ENCODE data around the gene CEP68.

Gene CEP68

GRCh38 chr2:65133626-65134025, 77.4 kb downstream of the CEP68 start:
- no peak for TF ChIP-seq CTCF (conservative IDR thresholded peaks at IDR 0.05; ENCODE audit: low read depth, low read length)
- peaks cover 2% of the 10 kb centered on the region; the same call in 1 of the 2 replicates for H4K20me1 ChIP-seq (ENCODE audit: insufficient read depth)
- no peak overlapping the region for H3K27ac ChIP-seq
- H3K4me2 ChIP-seq = no peak overlapping the region
- H3K4me3 ChIP-seq (IDR thresholded peaks at IDR 0.05; ENCODE audit: insufficient read depth, low read depth, low read length) = no peak overlapping the region
- no peaks in the 10 kb centered on the region for H3K36me3 ChIP-seq (ENCODE audit: insufficient read depth)
- no peaks in the 10 kb centered on the region for H3K27me3 ChIP-seq (ENCODE audit: insufficient read depth, low read depth)
- peaks cover 13% of the 10 kb centered on the region for H3K79me2 ChIP-seq (ENCODE audit: insufficient read depth, low read depth)
- H3K4me1 ChIP-seq (ENCODE audit: low read depth, poor library complexity, severe bottlenecking) = peaks cover 8% of the 10 kb centered on the region
- H2AFZ ChIP-seq (ENCODE audit: low read depth) = no peak overlapping the region
- H3K9ac ChIP-seq = no peak overlapping the region

GRCh38 chr2:65134158-65134557, 77.9 kb downstream of the CEP68 start:
- H3K27me3 ChIP-seq (ENCODE audit: insufficient read depth, low read depth) = no peaks in the 10 kb centered on the region
- no peak overlapping the region for H2AFZ ChIP-seq (ENCODE audit: low read depth)
- no peaks in the 10 kb centered on the region for H3K36me3 ChIP-seq (ENCODE audit: insufficient read depth)
- H3K4me1 ChIP-seq (ENCODE audit: low read depth, poor library complexity, severe bottlenecking) = peaks cover 8% of the 10 kb centered on the region
- no peak overlapping the region for H3K27ac ChIP-seq
- no peaks in the 10 kb centered on the region for H4K20me1 ChIP-seq (ENCODE audit: insufficient read depth)
- H3K9ac ChIP-seq = no peak overlapping the region
- peaks cover 8% of the 10 kb centered on the region for H3K79me2 ChIP-seq (ENCODE audit: insufficient read depth, low read depth)
- TF ChIP-seq CTCF (conservative IDR thresholded peaks at IDR 0.05; ENCODE audit: low read depth, low read length) = no peak
- no peak overlapping the region for H3K4me3 ChIP-seq (IDR thresholded peaks at IDR 0.05; ENCODE audit: insufficient read depth, low read depth, low read length)
- H3K4me2 ChIP-seq = no peak overlapping the region

GRCh38 chr2:65136253-65136652, 80.0 kb downstream of the CEP68 start:
- H4K20me1 ChIP-seq (ENCODE audit: insufficient read depth) = no peaks in the 10 kb centered on the region
- H3K4me1 ChIP-seq (ENCODE audit: low read depth, poor library complexity, severe bottlenecking) = peaks cover 2% of the 10 kb centered on the region
- H3K4me3 ChIP-seq (IDR thresholded peaks at IDR 0.05; ENCODE audit: insufficient read depth, low read depth, low read length) = no peak overlapping the region
- H2AFZ ChIP-seq (ENCODE audit: low read depth) = no peak overlapping the region
- no peaks in the 10 kb centered on the region for H3K27me3 ChIP-seq (ENCODE audit: insufficient read depth, low read depth)
- H3K9ac ChIP-seq = no peak overlapping the region
- no peak overlapping the region for H3K4me2 ChIP-seq
- no peaks in the 10 kb centered on the region for H3K79me2 ChIP-seq (ENCODE audit: insufficient read depth, low read depth)
- H3K27ac ChIP-seq = no peak overlapping the region
- no peaks in the 10 kb centered on the region for H3K36me3 ChIP-seq (ENCODE audit: insufficient read depth)
- no peak for TF ChIP-seq CTCF (conservative IDR thresholded peaks at IDR 0.05; ENCODE audit: low read depth, low read length)

All from KMS-11 (cell line).